GM19324 (cell line): ENCODE results near the gene LGR4.

Experiments used
- ATAC-seq: cut with Tn5 transposase; IDR thresholded peaks from one replicate; pipeline ENCODE4 v1.9.1; 2021; ENCODE audit warnings: mild to moderate bottlenecking, moderate library complexity; ENCODE audit not compliant: unreplicated experiment, low FRiP score

LGR4 gene

DNA sequence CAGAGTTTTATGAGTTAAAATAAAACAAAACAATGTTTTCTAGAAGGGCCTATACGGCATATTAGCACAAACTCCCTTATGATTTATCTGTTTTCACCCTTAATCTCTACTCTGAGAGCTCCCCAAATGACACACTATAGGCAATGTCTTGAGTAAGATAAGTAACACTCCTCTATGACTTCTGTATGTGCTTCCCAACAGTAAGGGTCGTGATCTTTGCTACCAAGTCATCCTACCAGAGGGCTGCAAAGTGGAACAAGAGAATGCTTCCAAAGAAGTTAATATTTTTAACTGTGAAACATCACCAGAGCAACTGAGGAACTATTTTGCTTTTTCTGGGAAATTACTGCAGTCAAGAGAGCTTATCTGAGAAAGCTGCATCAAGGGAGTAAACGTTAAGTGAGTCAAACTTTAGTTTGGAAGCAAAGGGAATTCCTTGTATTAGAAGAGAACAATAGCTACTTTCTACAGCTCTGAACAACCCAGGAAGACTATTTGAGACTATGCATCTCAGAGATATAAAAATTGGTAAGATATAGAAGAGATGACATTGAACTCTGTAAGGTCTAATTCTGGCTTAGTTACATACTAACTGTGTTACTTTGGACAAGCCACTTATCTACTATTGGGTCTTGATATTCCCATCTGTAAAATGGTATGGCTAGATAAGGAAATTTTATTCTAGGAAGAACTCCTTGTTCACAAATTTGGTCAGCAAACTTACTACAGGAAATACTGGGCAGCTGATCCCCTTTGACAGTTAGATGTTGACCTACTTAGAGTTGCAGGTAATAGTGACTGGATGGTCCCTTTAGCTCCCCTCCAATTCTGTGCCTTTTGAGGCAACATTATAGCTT is 65.9 kb downstream of the LGR4 start:
- no peak for ATAC-seq

DNA sequence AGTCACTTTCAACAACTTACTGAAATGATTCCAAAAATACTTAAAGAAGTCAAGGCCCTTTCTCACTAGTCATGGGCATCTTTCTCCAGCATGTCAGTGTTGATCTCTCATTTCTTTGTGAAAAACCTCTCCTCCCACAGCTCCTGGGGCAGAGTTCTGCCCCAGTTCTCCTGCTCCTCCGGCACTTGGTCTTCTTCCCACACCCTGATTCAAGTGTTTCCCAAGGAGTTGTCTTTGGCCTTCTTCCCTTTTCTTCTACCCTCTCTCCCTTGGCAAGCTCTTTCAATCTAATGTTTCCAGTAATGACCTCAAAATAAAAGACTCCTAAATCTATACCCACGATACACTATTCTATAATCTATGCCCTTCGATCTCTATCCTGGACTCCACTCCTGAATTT is 67.5 kb downstream of the LGR4 start:
- ATAC-seq: no peak

DNA sequence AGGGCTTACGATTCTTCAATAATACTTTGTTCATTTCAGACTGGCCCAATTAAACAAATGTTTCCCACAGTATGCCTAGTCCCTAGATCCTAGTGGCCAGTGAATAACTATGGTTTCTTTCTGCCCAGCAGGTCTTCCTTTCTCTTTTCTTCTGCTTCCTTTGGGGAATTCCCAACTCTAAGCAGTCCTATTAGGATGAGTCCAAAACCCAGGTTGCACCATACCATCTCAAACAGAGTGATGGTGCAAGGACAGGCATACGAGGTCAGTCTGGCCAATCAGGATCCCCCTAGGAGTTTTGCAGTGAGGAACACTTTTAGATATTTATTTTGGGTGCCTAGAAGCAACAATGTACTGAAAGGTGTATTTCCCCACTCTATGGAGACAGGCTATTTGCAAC is 68.2 kb downstream of the LGR4 start:
- ATAC-seq: no peak

DNA sequence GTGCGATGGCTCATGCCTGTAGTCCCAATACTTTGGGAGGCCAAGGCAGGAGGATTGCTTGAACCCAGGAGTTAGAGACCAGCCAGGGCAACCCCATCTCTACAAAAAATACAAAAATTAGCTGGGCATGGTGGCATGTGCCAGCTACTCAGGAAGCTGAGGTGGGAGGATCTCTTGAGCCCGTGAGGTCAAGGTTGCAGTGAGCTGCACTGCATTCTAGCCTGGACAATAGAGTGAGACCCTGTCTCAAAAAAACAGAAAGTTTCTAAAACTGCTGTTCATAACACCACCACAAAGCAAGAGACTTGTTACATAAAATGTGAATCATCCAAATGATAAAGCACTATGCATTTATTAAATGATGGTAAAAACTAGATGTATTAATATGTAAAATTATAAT is 69.4 kb downstream of the LGR4 start:
- ATAC-seq: no peak

DNA sequence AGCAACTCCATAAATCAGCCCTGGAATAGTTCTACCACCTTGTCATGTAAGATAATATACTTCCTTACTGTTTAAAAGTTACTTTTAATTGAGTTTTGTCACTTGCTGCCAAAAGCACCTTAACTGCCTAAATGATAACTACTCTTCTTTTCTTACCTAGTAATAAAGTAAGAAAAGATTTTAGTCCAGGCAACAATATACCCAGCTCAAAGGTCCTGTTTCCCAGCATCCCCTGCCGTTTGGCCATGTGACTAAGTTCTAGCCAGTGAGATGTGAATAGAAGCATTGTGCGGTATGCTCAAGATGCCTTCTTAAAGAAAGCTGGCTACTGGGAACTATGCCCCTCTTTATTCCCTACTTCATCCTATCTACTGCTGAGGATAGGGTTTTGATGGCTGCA is 70.1 kb downstream of the LGR4 start:
- no peak for ATAC-seq

DNA sequence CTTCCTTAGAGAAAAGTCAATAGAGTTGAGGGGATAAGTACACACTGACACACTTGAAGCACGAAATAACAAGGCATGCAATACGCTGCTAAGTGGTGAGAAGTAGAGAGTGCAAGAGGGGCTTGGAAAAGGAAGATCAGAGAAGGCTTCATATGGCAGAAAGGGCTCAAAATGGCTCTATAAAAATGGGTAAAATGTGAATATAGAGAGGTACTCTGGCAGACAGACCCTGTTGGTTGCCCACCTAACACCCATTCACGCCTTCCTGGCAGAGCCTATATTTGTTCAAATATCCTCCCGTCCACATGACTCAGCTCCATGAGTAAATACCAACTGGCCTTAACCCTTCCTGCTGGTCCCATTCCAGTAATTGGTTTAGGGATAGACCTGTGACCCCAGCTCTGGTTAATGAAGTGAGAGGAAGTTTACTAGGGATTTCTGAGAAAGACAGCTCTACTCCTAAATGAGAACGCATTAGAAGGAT is 70.7 kb downstream of the LGR4 start:
- no peak for ATAC-seq

DNA sequence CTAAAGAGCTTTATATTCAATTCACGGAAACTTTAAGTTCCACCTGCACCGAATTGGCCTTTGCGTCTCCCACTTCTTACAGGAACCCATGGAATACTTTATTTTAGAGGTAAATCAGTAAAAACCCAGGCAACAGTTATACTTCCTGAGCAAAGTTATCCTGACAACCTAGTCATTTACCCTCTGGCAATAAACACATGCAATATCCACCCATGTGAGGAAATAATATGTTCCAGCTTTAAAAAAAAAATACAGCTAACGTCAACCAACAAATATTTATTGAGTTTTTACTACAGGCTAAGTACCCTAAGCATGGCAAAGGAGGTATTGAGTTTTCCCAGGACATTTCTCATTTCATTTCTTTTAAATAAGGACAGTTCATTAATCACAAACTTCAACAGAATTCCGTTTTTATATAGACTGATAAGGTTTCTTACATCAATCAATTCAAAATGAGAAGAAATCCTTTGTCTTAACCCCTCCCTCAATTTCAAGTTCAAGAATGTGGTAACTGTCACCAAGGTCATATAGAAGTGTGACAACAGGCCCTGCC is 71.2 kb downstream of the LGR4 start:
- no peak for ATAC-seq

DNA sequence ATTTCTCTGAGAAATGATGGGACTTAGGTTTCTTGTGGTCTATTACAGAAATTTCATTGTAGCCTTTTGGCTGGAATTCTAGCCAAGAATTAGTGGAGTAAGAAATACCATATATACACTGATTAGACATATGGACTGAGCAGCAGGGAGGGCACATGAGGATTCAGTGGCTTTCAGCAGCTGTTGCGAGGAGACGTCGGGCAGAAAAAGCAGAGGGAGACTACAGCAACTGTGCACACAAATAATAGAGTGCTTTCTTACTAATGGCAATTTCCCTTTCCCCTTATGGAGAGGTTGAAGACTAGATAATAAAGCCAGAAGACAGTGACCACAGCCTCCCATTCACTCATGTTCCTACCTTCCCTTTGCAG is 74.2 kb downstream of the LGR4 start:
- ATAC-seq: no peak

DNA sequence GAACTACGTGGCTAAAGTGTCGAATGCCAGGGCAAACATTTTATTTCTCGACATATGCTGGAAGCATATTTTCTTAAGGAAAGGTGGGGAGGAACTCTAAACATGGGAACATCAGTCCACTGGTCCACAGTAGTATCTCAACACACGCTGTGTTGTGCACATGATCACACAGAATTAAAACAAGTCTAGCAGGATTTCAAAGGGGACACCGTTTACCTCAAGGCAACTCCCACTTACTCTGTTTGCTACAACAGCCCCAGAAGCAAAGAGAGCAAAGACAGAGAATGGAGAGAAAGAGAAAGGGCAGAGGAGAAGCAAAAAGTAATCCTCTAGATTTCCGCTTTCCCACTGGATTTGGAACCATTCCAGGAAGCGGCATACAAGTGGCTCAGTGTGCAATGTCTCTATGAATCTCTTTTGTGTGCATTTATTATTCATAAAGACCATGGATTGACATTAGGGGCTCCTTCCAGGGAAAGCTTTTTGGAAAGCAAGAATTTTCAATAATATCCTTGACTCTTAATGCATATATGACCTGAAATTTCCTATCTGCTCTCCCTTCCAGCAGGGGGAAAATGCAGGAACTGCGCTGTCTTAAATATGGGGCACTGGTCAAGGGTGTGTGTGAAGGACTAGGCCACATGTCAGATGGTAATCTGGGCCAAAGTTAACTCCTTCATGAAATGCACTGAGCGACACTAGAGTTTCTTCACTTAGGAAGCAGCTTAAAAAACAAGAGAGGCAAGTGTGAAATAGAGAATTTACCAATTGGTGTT is 74.8 kb downstream of the LGR4 start:
- no peak for ATAC-seq

DNA sequence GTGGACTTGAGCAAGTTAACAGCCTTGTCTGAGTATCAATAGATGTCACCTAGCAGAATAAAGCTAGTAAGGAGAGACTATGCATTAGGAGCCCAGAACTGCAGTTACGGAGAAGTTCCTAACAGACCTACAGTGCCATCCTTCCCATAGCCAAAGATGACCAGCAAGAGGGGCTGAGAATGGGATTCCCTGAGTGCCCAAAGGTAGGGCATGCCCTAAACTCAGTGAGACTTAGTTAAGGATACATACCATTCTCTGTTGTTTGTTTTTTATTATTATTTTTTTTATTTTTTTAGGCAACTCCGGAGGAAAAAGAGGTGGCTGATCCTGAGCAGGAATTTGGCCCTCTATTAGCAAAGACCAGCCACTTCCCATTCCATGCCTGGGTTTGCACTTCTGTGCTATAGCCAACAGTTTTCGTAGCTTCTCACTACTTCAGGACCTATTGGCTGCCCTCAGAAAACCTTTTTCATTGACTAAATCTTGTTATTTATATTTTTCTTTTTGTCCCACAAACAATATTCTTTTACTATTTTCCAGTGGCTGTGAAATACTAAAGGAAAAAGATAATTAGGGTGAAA is 76.2 kb downstream of the LGR4 start:
- no peak for ATAC-seq

DNA sequence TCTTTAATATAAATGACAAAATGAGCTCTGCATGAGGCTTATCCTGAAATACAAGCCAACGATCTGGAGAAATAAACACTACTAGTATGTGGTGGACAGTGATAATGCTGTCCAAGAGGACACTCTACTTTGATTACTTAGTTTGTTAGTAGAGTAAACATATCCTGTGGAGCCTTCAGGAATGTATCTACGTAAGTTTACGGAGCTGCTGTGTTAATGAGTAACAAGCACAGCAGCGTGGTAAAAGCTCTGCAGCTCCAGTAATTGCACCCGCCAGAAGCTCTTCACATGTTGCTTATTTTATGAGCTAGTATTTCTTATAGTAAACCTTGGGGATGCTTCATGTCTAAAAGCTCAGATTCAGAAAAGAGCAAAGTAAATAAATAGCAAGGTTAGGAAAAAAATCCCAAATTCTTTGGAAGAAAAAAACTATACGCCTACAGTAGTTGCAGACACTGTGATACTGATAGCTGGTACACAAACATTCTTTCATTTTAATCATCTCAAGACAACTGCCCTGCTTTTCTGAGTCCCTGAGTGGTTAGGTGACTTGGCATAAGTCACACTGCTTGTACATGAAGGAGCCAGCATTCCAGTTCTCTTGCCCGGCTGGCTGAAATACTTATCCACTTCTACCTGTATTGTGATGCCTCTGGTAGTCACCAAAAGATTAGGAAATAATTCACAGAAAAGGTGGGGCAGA is 76.9 kb downstream of the LGR4 start:
- no peak for ATAC-seq

DNA sequence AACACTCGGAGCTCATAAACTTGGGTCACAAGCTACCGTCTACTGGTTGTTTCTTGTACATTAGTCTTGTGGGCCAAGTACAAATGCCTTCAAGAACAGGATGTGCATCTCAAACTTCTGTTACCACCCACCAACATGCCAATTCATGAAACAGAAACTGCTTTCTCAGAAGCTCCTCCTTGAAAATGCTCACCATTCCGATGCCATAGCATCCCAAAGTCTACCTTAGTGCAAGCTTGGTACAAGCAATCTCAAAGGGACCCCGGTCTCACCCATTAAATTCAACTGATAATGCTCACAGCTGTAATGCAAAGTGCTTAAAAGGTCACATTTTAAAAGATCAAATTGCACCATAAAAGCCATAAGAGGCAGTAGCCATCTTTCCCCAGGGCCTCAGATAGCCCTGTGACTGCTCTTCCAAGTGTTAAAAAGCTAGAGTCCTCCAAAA is 77.8 kb downstream of the LGR4 start:
- no peak for ATAC-seq

DNA sequence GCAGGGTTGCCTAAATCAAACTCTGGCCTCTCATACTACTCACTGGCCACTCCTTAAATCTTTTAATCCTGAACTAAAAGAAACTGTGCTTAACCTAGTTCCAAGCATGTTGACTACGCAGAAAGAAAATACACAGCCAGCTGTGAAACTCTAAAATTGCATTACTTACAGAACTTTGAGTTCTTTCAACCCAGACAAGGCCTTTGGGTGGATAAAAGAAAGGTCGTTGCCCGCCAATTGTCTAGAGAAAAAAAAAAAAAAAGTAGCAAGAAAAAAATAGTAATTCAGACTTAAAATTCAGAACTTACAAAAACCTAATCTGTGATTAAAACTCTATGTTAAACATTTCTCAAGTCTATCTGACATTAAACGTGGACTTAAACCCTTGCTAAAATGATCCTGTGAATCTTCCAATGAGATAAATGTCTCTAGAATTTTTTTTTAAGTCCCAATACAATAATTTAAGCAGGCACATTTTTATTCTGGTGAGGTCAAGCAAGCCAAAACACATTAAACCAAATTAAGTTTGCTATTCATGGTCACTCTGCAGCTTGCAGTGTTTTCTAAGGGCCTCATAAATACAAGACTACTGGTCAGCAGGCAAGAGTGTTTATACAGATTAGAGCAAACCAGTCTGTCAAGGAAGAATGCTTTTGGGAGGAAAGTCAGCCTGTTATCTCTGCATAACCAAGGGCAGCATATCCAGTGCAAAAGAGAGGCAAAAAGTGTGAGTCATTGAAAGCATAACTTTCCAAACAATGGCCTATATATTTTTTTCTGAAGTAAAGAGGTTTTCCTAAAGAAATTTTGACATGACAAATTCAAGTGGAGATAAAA is 80.1 kb downstream of the LGR4 start:
- ATAC-seq: no peak

DNA sequence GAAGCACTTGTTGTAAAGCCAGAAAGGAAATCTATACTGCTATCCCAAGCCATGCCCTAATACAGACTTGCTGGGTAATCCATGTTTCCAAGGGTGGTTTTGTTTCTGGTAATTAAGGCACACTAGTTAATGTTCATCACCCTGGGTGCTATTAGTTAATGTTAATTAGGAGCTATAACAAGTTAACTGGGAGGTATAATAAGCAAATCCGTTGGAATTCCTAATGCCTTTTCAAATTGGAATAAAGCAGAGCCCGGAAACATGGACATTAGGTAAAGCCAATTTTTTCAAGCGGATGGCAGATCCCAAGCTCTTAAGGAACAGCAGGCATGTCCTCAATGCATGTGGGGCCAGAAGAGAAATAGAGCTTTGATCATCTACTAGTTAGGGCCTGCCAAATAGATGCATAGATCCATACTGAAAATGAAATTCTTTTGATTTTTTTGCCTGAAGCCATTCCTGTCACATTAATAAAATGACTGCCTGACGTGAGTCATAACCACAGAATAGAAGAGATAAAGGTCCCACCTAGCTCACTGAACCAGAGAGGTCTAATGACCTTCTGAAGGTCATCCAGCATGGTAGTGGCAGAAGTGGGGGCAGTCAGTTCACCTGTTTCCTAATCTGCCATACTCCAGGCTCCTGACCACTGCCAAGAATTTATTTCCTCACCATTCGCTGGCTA is 81.1 kb downstream of the LGR4 start:
- ATAC-seq: no peak

DNA sequence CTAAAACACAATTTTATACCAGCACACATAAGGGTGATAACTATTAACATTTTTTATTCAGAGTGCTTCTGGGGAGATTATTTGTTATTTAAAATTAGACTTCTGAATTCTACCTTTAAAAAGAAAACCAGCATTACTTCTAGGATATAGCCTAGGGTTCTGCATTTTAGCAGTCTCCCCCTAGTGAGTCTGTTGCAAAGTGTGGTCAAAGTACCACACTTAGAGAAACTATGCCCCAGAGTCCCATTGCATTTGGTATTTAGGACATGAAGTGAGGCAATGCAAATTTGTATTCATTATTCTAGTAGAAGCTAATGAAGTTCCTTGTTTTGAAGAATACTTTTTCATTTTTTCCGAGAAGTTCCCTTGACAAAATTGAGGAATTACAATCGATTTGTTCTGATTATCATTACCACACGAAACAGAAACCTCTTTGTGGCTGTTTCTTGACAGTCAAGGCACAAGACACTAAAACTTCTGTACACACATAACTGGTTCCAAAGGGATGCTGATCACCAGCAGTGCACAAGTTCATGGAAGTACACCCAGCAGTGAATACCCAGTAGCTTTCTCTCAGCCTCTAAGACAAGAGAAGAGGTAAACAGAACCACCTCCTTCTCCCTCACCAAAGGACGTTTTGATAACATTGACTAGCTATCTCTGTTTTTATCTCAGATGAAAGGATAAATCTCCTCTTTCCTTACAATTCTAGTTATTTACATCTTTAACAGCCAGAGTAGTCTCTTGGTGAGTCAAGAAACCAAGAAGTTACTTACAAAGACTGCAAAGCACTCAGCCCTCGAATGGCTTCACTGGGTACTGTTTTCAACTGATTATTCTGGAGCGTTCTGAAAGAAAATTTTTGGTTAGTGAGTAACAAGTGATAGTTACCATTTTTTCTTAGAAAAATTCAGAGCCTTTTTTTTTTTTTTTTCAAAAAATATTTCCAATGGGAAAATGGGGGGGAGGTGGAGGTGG is 82.0 kb downstream of the LGR4 start:
- ATAC-seq: no peak

DNA sequence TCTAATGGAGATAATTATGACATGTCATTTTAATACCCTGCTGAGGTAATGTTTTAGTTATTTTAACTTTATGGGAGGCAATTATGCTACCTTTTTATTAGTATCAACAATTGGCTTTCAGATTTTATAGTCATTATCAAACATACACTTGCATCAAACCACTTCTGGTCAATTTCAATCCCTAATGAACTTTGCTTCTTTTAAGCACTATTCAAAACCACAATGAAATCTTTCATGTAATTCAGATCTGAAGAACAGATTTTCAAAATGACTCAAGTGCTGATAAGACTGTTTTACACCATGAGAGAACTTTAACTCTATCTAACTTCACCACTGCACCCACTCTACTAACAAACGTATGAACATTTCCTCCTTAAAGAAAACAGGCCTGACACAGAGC is 83.7 kb downstream of the LGR4 start:
- no peak for ATAC-seq

DNA sequence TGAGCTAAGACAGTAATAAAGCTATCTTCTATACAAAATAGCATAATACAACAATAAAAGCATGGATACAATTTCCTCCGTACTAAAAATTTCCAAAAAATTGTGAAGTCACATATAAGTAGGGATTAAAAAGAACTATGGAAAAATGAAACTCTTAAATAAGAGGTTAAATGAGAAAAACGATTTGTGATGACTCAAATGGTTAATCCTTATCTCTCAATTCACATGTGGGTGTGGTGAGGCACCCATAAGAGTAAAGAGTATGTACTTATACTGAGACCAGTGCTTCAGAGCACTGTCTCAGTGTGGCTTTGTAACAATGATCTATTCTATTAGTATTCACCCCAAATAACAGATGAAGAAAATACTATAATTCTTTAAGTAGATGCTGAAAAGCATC is 84.6 kb downstream of the LGR4 start:
- no peak for ATAC-seq

DNA sequence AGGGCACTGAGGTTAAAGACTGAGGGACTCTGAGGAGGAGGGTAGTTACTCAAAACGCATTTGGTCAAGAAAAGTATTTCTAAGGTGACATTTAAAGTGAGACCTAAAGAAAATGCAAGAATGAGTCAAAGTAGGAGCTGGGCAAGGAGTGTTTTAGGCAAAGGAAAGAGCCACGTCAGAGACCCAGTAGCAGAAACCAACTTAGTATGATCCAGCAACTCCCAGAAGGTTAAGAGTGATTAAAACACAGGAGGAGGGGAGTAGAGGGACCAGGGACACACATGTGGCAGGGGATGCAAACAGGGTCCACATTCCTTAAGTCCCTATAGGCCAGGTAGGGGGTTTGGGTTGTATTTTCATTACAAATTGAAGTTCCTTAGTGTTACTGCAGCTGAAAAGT is 85.2 kb downstream of the LGR4 start:
- ATAC-seq: no peak
